Raji (cell line): Measurements from ENCODE around the gene POLG.

Experiments
- POLR2A ChIP-seq: IDR thresholded peaks from 2 replicates; pipeline ENCODE4 v1.6.1; 2011; ENCODE audit warnings: low read depth, low read length, control low read depth; ENCODE audit not compliant: insufficient read depth

Gene POLG

DNA sequence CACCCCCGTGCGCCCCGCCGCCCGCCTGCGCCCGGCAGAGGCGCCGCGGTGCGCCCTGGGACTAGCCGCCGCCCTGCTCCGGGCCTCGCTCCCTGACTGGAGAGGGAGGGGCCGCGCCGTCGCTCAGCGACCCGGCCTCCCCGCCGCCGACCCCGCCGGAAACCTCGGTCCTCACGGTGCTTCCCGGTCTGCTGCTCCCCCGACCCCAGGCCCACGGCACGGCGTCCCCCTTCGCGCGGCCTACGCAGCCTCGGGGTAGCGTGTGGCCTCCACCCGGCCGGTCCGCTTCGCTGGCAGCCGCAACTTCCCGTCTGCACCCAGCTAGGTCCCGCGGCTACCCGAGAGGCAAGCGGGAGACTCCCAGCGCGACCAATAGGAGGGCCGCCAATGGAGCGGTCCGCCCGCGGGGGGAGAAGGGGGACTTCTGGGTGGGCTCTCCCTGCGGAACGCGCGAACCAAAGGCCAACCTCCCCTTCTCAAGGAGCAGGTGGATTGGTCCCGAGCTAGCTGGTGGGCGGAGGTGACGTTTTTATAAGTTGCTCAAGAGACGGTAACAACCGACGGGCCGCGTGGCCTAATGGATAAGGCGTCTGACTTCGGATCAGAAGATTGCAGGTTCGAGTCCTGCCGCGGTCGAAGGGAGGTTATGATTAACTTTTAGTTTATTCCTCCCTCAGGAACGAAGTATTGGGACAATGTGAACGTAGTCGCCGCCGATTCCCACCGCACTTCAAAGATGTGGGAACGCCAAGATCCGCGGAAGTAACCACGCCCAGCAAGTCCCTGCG lies at the start of gene POLG:
TSS of gene POLG (minus strand) at position 315 of the 788 bp plus-strand sequence. CDS start 1,070 bp downstream, outside the sequence.
- TF ChIP-seq POLR2A, result peak; percentile 98

DNA sequence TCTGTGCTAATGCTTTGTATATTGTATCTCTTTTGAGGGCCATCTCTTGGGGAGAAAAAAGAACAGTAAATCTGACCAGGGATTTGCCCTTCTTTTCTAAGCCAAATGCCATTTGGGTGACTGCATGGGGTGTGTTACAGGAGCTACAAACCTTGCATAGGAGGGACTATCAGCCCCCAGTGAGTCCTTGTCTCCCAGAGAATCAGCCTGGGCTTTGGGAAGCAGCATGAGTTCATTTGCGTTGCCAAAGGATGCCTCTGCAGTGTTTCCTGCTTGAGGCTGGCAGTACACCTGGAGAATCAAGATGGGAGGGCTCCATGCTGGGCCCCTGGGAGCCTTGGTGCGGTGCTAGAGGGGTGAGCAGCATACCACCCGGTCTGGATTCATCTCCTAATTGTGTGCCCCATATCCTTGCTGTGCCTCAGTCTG lies 49.6 kb upstream of the POLG start:
- no peak for TF ChIP-seq POLR2A

DNA sequence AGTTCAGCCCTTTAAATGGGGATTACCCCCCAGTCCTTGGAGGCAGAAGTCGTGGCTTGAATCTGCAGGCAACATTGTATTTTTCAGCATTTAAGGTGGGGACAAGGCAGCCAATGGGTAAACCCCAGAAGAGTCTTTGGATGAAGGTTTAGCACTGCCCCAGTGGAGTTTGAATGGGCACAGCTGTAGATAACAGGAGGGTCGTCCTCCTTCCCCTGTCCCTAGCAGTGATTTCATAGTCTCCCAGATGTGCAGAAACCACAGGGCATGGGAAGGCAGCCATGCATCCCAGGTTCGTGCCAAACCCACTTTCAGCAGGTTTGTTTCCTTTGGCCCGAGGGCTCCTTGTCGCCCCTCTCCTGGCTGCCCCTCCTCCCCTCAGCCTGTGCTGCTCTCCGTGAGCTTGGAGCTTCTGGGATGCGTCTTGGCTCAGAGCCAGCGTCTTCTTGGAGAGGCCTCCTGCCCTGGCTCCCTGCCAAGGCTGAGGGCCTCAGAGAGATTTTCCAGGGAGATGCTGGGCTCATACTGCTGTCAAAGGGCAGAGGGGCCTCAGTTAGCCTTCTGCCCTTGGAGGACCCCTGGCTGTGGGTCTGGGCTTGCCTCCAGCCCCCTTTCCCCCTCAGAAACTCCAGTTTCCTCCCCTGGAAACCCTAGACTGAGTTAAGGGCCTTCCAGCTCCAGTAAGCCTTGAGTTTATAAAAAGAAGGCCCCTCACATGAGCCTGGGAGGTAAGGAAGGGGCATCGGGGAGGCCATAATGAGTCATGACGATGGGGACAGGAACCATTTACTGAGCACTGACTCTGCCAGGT lies 48.9 kb upstream of the POLG start:
- TF ChIP-seq POLR2A, result no peak

DNA sequence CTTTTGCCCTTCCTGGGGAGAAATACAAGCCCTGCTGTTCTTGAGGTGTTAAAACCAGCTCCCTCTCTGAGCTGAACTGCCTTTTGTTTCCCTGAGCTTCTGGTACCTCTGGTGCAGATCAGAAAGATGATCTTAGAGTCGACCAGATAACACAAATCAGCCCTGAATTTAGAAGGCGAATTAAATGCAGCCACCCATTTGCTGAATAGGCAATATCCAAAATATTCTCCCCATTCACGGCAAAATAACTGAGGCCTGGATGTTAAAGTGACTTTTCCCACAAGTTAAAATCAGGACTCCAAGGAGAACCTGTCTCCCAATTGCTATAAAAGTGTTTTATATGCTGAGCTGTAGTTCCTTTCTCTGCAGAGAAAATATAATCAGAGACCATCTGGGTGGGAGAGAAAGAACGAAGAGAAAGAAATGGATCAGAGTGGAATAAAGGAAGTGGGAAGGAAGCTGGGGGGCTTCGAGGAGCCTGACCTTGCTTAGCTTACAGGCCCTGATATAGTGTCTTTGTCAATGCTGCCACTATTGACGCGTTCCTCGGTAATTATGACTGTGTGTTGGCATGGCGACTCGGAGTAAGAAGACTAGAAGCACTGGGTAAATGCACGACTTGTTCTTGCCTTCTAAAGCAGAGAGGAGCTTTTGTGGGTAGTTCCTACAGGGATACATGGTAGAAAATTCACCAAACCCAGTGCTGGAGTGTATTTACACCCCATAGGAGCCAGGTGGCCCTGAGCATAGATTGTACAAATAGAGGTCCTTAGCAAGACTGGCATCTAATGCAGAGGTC lies 47.5 kb upstream of the POLG start:
- no peak for TF ChIP-seq POLR2A

DNA sequence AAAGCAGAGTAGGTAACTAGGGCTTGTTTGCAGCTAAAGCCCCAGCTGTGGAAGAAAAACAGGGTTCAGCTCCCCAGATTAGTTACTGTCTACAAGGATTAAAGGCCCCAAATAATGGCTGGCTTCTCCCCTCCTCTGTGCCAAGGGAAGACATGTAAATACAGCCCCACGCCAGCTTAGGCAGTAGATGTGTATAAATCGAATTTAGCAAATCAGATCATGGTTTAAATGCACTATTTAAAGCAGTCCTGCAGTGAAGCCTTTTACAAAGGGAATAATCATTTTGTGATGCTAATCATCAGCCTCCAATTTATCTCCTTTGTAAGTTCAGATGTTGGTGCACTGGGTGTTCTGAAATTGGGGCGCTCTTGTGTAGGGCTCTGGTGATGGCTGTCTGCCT lies 46.7 kb upstream of the POLG start:
- no peak for TF ChIP-seq POLR2A

DNA sequence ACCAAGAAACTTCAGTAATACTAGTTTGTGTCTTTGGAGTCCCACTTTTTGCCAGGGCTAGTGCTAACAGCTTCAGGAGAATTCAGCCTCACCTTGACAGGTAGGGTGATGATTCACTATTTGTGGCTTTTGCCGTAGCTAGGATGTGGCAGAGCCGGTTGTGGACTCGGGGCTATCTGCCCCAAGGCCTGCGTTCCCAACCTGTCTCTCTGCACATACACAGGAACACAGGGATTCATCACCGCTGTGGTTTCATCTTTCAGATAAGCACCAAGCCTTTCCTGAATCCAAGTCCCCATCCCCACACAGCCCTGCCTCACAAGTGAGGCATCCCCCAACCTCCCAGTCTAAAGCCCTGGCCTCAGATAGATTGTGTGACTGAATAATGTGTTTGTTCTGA lies 45.2 kb upstream of the POLG start:
- TF ChIP-seq POLR2A, result no peak

DNA sequence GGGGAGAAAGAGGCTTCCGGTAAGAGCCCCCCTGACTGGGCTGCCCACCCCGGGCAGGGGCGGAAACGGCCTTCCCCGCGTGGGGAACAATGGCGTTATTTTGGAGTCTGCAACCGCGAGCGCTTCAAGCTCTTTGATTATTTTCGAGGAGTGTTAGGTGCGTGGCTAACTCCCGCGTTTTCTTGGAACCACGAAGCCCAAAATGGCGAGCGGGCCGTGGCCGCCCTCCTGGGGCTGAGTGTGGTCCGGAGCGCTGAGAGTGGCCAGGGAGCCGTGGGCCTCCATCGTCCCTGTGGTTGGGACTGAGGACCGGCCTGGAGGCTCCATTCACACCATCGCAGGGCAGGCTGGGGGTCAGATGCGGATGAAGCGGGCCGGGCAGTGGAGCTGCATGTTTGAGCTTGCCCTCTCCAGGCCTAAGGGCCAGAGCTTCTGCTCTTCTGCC lies 44.6 kb upstream of the POLG start:
- TF ChIP-seq POLR2A, result no peak

DNA sequence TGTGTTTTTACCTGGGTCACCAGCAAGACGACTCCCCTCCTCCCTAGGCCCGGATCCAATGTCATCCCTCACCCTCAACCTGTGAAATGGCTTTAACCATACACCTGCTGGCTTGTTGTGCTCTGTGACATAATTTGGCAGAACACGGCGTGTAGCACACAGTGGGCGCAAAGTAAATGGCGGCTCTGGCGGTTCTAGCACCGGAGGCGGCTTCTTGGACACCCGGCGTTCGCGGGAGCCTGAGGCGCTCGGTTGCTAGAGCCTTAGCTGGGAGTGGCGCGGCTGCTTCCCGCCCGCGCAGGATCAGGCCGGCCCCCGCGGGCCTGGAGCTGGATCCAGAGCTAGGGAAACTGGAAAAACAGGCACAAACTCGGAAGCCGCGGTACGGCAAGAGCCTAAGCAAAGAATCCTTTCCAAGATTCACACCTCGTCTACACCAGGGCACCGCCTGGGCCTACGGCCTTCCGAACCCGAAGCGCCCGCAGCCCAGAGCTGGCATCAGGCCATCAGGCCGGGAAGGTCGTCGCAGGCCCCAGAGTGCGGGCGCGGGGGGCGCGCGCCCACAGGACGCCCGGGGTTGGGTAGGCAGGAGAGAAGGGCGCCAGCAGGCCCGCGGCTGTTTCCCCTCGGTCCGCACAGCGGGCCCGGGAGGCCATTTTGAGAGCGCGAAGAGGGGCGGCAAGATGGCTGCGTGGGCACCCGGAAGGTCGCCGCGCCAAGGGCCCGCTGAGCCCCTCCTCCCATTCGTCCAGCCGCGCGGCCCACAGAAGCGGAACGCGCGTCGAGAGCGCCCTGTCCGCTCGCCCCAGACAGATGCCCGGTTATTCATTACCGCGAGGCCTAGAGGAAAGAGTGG lies 43.9 kb upstream of the POLG start:
- TF ChIP-seq POLR2A, result no peak

DNA sequence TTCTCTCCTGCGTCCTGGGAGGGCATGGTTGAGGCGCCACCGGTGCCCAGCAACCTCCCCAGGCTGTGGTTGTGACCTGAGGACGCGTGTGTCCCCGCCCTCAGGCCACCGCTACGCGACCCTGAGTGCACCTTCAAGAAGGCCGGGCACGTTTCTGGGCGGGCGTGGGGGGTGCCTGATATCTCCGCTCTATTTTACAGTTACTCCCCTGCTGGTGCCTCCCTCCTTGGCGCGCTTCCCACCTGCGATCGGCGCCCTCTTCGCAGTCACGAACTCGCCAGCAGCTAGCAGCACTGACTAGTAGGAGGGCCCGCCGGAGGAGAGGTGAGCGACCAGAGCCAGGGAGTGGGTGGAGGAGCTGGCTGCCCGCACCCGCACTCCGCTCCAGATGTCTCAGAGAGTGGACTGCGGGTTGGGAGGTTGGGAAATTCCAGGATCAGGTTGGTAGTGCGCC lies 43.2 kb upstream of the POLG start:
- no peak for TF ChIP-seq POLR2A

DNA sequence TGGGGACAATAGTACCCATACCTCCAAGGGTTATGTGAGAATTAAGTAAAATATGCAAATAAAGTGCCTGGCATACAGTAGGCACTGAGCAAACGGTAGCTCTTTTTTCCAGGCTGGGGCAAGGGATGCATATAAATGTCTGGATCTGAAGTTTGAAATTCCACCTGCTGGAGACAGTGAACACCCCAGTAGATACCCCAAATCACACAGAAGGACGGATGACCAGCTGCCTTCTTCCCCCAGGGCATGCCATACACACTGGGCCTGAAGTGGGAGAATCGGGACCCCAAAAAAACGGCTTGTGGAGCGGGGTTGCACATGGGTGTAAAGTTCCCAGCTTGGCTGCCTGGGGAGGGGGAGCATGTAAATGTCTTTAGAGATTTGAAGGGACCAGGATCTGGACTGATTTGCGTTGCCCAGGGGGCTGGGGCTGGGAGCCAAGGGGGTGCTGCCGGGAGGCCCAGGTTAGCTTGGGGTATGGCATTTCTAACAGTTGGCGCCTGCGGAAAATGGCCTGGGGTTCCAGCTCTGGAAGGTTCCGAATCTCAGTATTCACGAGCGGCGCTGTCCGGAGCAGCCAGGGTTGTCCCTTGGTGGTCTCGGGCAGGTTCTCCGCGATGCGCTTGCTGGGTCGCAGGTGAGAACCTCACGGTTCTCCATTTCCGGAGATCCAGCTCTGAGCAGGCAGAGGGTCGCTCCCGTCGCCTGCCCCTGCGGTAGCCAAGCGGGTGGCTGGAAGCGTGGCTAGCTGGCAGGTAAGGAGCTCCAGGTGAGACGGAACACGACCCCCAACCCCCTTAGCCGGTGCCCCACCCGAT lies 42.6 kb upstream of the POLG start:
- no peak for TF ChIP-seq POLR2A

DNA sequence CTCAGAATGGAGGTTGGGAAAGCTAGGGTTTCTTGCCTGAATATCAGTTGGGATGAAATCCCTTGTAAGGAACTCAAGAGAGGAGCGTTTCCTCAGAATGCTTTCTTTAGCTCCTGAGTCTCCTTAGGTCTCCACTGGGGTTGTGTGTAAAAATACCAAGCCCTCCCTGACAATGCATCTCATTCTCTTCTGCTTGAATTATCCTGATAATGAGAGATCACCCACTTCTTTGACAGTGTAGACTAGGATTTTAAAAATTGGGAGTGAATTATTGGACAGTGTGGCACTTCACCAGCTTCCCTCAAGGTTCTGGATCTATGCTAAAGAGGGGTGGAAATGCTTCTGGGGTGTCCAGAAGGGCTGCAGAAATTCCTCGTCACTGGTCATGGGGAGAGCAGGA lies 41.8 kb upstream of the POLG start:
- TF ChIP-seq POLR2A, result no peak

DNA sequence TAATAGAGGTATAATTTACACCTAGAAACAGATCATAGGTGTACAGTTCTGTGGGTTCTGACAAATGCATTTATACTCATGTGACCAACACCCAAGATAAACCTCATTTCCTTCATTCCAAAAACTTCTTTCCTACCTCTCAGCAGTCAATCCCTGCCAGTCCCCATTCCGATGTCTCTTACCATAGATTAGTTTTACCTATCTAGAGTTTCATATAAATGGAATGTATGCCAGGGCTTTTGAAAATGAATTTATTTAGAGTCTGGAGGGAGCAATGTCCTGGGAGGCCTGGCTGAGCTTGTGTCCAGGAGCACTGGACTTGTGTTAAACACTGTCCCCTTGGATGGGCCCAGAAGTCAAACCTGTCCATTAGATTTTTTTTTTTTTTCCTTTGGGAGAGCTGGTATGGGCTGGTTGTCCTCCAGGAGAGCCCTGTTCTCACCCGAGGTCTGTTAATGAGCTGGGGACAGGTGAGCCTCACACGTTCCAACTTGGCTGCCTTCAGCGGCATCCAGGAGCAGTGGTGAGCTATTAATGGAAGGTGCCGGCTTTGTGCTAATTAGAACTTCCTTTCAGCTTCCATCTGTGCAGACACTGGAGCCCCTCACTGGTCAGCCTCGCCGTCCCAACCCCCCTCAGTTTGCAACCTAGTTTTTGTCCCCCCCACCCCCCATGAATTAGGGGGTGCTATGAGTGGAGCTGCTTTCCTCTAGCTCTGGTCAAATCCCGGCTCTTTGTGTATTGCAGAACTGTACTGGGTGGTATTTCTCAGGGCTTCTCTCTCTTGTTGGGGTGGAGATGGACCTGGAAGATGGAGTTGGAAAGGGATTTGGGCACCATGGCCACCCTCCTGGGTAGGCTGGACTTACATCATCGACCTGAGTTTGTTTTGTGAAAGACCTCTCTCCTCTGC lies 40.7 kb upstream of the POLG start:
- TF ChIP-seq POLR2A, result no peak

DNA sequence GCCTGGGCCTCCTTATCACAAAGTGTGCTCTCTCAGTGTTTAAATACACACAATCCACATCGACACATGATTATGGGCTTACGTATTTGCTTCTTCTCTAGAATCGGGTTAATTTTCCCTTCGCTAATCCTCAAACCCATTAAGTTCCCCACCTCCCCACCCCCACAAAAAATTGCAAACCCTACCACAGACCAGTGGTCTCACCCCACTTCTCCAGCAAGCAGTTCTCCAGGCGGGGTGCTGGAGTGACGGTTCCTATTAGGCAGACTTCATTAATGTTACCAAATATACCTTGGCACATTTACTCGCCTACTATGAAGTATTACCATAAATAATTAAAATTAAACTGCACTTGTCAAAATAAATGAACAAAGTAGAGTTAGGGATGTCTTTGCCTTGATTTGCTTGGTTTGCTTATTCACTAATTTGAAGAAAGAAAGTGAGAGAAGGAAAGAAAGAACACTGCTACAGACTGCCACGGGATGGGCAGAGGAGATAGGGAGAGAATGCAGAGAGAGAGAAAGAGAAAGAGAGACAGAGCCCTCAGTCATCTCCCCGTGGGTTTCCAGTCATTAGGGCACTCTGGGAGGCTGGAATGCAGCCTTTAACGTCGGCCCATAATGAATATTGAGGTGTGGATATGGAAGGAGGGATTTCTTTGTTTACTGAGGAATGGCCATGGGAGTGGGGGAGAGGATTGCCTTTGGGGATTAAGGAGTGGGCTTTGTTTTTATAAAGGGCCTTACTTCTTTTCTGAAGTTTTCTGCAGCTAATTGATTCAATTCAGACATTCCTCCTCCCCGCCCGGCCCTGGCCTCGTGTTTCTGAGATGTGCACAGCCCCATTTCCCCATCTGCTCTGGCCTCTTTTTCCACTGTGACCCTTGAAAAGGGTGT lies 39.7 kb upstream of the POLG start:
- no peak for TF ChIP-seq POLR2A
